NT2/D1 (cell line): ENCODE measurements around the gene SMPD3.

Experiments
- SUZ12 ChIP-seq: IDR thresholded peaks from 2 replicates; pipeline ENCODE4 v1.6.1; 2011; ENCODE audit not compliant: insufficient read length, insufficient read depth; ENCODE audit errors: extremely low read depth
- YY1 ChIP-seq: IDR thresholded peaks from 2 replicates; pipeline ENCODE4 v1.6.1; 2011; ENCODE audit not compliant: insufficient read length, insufficient read depth
- ZNF274 ChIP-seq: IDR thresholded peaks from 2 replicates; pipeline ENCODE4 v1.6.1; 2011; ENCODE audit warnings: mild to moderate bottlenecking, low read depth, low read length

DNA sequence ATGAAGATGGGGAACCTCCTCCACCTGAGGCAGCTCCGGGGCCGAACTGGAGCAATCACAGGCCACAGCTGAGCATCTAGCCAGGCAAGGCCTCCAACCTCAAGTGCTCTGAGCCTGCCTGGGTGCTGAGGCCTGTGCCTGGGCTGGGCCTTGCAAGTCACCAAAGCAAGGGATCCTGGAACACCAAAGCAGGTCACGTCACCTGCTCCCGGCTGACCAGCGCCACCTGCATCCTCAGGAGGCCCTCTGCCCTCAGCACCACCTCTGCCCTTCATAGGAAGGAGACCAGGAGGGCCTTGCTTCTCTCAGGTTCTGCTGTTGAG lies 68.0 kb downstream of the SMPD3 start:
- TF ChIP-seq YY1 (no peak), ZNF274 (no peak), SUZ12 (no peak)
